ENCODE measurements around the gene PDIA6.

The PDIA6 gene

DNA sequence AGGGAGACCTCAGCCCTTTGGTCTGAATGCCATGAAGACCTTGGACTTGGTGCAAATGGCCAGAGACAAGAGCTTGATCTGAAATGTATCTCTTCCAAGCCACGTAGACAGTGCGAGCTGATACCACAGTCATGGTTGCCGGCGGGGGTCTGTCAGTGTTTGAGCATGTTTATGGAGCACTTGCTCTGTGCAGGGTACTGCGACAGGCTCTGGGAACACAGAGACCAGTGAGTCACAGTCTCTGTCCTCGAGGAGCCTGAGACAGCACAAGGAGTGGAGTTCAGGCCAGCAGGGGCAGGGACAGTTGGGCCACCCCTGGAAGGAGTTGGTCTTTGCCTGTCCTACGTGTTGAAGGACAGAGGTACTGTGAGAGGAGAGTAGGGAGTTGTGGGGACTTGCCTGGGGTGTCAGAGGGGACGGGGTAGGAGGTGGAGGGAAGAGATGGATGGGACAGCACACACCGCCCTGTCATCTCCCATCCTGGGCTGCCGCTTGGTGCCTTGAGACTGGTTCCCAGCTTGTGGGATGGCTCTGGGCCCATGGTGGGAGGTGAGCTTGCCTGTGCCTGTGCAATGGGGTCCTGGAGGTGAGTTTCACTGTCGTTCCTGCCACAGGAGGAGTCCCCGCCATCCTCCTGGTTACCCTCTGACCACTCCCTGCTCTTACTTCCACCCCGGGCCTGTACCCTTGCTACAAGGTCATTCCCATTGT is 51.6 kb downstream of the PDIA6 start:
- no peak for DNase-seq

- no peak for DNase-seq
Measured at GRCh38 chr2:10759151-10759714, 53.4 kb downstream of the PDIA6 start.

- DNase-seq = no peak
Measured at GRCh38 chr2:10757814-10758286, 54.7 kb downstream of the PDIA6 start.

- DNase-seq = no peak
Measured at GRCh38 chr2:10755621-10756020, 57.0 kb downstream of the PDIA6 start.

- no peak for DNase-seq
Measured at GRCh38 chr2:10753876-10754275, 58.7 kb downstream of the PDIA6 start.

- no peak for DNase-seq
Measured at GRCh38 chr2:10753156-10753555, 59.4 kb downstream of the PDIA6 start.

- DNase-seq = no peak
Measured at GRCh38 chr2:10752236-10752635, 60.3 kb downstream of the PDIA6 start.

DNA sequence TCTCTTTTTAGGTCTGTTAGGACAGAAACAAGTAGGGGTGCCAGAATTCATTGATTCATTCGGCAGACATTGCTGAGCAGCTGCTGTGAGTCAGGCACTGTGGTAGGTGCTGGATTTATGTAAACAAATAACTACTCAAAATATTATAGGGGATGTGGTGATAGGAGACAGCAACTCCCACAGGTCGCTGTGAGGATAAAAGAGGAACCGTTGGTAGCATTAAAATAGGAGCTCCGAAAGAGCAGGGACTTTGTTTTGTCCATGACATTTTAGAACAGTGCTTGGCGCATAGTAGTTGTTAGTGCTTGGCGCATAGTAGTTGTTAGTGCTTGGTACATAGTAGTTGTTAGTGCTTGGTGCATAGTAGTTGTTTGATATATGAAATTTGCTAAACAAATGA is 62.0 kb downstream of the PDIA6 start:
- no peak for DNase-seq

DNA sequence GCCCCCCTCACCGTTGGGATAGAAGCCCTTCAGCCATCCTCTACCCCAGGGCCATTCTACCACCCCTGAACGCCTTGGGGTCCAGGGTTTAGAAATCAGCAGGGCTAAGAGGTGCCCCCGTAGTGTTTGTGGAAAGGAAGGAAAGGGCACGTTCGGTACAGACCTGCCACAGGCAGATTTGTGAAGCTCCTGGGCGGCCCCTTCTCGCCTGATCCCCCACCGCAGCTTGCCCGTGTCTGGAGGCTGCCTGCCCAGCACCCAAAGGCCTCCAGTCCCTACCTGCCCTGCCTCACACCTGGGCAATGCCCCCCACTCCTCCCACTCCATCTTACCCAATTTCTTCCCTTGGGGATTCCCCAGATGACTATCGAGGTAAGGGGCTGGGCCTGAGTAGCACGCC is 69.9 kb downstream of the PDIA6 start:
- no peak for DNase-seq

- DNase-seq = no peak
Measured at GRCh38 chr2:10741139-10741538, 71.4 kb downstream of the PDIA6 start.

DNA sequence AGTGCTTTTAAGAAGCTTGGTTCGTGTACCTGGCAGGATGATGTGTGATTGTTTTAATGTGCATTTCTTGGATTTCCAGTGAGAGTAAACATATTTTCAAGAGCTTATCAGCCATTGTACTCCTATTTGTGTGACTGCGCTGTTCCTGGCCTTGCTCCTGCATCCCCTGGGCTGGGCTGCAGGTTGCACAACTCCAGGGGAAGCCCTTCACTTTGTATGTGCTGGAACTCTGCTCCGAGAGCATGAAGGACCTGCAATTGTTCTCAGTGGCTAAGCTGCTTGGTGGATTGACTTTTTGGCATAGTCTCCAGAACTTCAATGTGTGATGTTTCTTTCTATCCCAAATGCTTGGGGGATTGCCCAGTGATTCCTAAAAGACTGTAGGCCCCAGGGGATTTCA is 72.4 kb downstream of the PDIA6 start:
- DNase-seq = no peak

DNA sequence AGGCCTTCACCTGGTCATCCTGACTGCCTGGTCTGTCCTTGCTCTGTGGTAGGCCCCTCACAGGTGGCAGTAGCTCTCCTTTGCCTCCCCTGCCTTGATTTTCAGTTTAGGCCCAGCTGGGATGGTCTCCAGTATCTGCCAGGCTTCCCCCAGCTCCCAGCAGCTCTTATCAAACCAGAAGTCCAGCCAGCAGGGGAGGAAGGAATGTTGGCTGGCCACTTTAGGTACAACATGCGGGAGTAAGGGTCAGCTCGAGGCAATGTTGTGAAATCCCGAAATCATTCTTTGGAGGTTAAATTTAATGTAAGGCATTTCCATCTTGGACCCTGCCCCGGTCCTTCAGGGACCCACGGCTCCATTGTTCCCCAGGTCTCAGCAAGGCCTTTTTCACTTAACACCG is 74.4 kb downstream of the PDIA6 start:
- no peak for DNase-seq

GRCh38 chr2:10733980-10734379 is 78.6 kb downstream of the PDIA6 start:
- no peak for DNase-seq

DNA sequence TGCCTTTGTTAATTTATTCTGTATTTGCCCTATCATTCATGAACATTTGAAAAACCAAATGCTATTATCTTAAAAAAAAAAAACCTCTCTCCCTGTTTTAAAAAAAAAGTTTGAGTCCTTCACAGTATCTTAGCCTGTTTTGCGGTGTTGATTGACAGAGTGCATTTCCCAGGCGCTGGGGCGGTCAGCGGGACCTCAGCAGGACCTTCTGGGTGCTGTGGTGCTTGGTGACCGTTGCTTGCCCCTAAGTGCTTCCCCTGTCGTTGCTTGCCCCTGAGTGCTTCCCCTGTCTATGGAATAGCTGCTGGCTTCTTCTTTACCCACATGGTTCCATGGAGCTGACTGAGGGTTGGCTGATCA is 79.0 kb downstream of the PDIA6 start:
- no peak for DNase-seq
